Measurements from ENCODE around the gene HORMAD1. TPM values are rescaled to one million over a fixed set of nuclear protein-coding genes. Genes with fewer than 3 reads are reported as not detected.
"Not testable (repeated sequence)": the region's sequence is repeated elsewhere in the genome, so short reads cannot be mapped to it uniquely, and the experiment has no call there.

Gene HORMAD1
- total and polyA plus RNA-seq, 4 donors, result 0.17 to 1.2 (median 0.51) TPM

DNA sequence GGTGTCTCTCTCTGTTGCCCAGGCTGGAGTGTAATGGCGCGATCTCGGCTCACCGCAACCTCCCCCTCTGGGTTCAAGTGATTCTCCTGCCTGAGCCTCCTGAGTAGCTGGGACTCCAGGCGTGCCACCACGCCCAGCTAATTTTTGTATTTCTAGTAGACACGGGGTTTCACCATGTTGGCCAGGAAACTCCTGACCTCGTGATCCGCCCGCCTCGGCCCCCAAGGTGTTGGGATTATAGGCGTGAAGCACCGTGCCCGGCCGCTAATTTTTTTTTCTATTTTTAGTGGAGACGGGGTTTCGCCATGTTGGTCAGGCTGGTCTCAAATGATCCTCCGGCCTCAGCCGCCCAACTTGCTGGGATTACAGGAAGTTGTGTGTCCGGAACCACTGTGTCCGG, 597 bp downstream of the HORMAD1 start:
- Histone ChIP-seq H3K9me3 (ENCODE audit: control insufficient read depth in 4 of 4, insufficient read depth in 3 of 4, low read length in 3 of 4) (peaks cover 0 to 2% (median 0%) of the 10 kb centered on the region in 4 donors), H3K27ac (ENCODE audit: low read depth in 1 of 2, low read length in 1 of 2) (no peak overlapping the region), H3K27me3 (ENCODE audit: control insufficient read depth in 3 of 3, insufficient read depth in 3 of 3, low read length in 2 of 3) (no peaks in the 10 kb centered on the region), H3K9ac (ENCODE audit: insufficient read depth in 1 of 2, low read length in 2 of 2) (no peak overlapping the region), H3K4me3 (no peak overlapping the region), H3K36me3 (ENCODE audit: control insufficient read depth in 4 of 4, insufficient read depth in 4 of 4, low read length in 4 of 4) (no peaks in the 10 kb centered on the region), H3K4me1 (ENCODE audit: control insufficient read depth in 5 of 5, insufficient read depth in 5 of 5, low read length in 5 of 5) (no peaks in the 10 kb centered on the region)
- TF ChIP-seq, protein P1, sequence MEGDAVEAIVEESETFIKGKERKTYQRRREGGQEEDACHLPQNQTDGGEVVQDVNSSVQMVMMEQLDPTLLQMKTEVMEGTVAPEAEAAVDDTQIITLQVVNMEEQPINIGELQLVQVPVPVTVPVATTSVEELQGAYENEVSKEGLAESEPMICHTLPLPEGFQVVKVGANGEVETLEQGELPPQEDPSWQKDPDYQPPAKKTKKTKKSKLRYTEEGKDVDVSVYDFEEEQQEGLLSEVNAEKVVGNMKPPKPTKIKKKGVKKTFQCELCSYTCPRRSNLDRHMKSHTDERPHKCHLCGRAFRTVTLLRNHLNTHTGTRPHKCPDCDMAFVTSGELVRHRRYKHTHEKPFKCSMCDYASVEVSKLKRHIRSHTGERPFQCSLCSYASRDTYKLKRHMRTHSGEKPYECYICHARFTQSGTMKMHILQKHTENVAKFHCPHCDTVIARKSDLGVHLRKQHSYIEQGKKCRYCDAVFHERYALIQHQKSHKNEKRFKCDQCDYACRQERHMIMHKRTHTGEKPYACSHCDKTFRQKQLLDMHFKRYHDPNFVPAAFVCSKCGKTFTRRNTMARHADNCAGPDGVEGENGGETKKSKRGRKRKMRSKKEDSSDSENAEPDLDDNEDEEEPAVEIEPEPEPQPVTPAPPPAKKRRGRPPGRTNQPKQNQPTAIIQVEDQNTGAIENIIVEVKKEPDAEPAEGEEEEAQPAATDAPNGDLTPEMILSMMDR (IDR thresholded peaks at IDR 0.05; ENCODE audit: control extremely low read depth, extremely low read depth), result no peak
- 91 to 96% methylated on average over 21 of the region's 21 CpGs for WGBS, 2 donors
- DNase-seq, result no peak
- no peak for ATAC-seq (ENCODE audit: insufficient read depth, low FRiP score)

- WGBS, 2 donors, result 83 to 84% methylated on average over 11 of the region's 11 CpGs
- Histone ChIP-seq H3K27ac (ENCODE audit: low read depth in 1 of 2, low read length in 1 of 2) (no peak overlapping the region), H3K36me3 (ENCODE audit: control insufficient read depth in 4 of 4, insufficient read depth in 4 of 4, low read length in 4 of 4) (no peaks in the 10 kb centered on the region), H3K4me3 (no peak overlapping the region), H3K9ac (ENCODE audit: insufficient read depth in 1 of 2, low read length in 2 of 2) (no peak overlapping the region), H3K9me3 (ENCODE audit: control insufficient read depth in 4 of 4, insufficient read depth in 3 of 4, low read length in 3 of 4) (peaks cover 0 to 2% (median 0%) of the 10 kb centered on the region in 4 donors), H3K27me3 (ENCODE audit: control insufficient read depth in 3 of 3, insufficient read depth in 3 of 3, low read length in 2 of 3) (no peaks in the 10 kb centered on the region), H3K4me1 (ENCODE audit: control insufficient read depth in 5 of 5, insufficient read depth in 5 of 5, low read length in 5 of 5) (no peaks in the 10 kb centered on the region)
- ATAC-seq (ENCODE audit: insufficient read depth, low FRiP score), result no peak
- DNase-seq, result no peak
- TF ChIP-seq, protein P1 (IDR thresholded peaks at IDR 0.05; ENCODE audit: control extremely low read depth, extremely low read depth), result no peak
These were observed 2.3 kb downstream of the HORMAD1 start for GRCh38 chr1:150718225-150718891.

- H3K36me3 ChIP-seq (ENCODE audit: control insufficient read depth in 4 of 4, insufficient read depth in 4 of 4, low read length in 4 of 4); H3K9ac ChIP-seq (ENCODE audit: insufficient read depth in 1 of 2, low read length in 2 of 2); H3K4me1 ChIP-seq (ENCODE audit: control insufficient read depth in 5 of 5, insufficient read depth in 5 of 5, low read length in 5 of 5); H3K27ac ChIP-seq (ENCODE audit: low read depth in 1 of 2, low read length in 1 of 2); H3K9me3 ChIP-seq (ENCODE audit: control insufficient read depth in 4 of 4, insufficient read depth in 3 of 4, low read length in 3 of 4); ATAC-seq (ENCODE audit: insufficient read depth, low FRiP score); H3K27me3 ChIP-seq (ENCODE audit: control insufficient read depth in 3 of 3, insufficient read depth in 3 of 3, low read length in 2 of 3); H3K4me3 ChIP-seq; DNase-seq: not testable (repeated sequence)
- WGBS, 2 donors, result 76 to 92% methylated on average over 1 of the region's 1 CpG
These were observed 11.7 kb downstream of the HORMAD1 start for GRCh38 chr1:150709031-150709430.

- Histone ChIP-seq H3K36me3 (ENCODE audit: control insufficient read depth in 4 of 4, insufficient read depth in 4 of 4, low read length in 4 of 4) (no peaks in the 10 kb centered on the region), H3K9me3 (ENCODE audit: control insufficient read depth in 4 of 4, insufficient read depth in 3 of 4, low read length in 3 of 4) (no peaks in the 10 kb centered on the region), H3K27ac (ENCODE audit: low read depth in 1 of 2, low read length in 1 of 2) (no peak overlapping the region), H3K9ac (ENCODE audit: insufficient read depth in 1 of 2, low read length in 2 of 2) (no peak overlapping the region), H3K27me3 (ENCODE audit: control insufficient read depth in 3 of 3, insufficient read depth in 3 of 3, low read length in 2 of 3) (no peaks in the 10 kb centered on the region), H3K4me1 (ENCODE audit: control insufficient read depth in 5 of 5, insufficient read depth in 5 of 5, low read length in 5 of 5) (no peaks in the 10 kb centered on the region), H3K4me3 (no peak overlapping the region)
- no peak for DNase-seq
- 95 to 96% methylated on average over 2 of the region's 2 CpGs for WGBS, 2 donors
- TF ChIP-seq, protein P1 (IDR thresholded peaks at IDR 0.05; ENCODE audit: control extremely low read depth, extremely low read depth), result no peak
- ATAC-seq (ENCODE audit: insufficient read depth, low FRiP score), result no peak
These were observed 12.1 kb downstream of the HORMAD1 start for GRCh38 chr1:150708595-150708994.

Measured in lung (tissue), 12 donors.